HepG2 (cell line): ENCODE results near the gene LTA4H.

Experiments
- CBFB ChIP-seq: sonication (generic); formaldehyde crosslinking; IDR thresholded peaks from 2 replicates; pipeline ENCODE4 v1.4.0; 2020; ENCODE audit warnings: missing genetic modification reagents
- FOXA1 ChIP-seq, 2 experiments: fragments of 450-650 bp in 1 of 2; sonication (generic) in 1 of 2; formaldehyde crosslinking in 1 of 2; IDR thresholded peaks; 2 replicates each; pipeline versions ENCODE4 v1.4.0 to v1.6.1; 2016 to 2020; ENCODE audit warnings: missing genetic modification reagents in 1 of 2
- JARID2 ChIP-seq: sonication (generic); formaldehyde crosslinking; IDR thresholded peaks from 2 replicates; pipeline ENCODE4 v1.8.1; 2023; ENCODE audit warnings: missing genetic modification reagents, inconsistent platforms; ENCODE audit not compliant: insufficient replicate concordance
- KAT7 ChIP-seq: IDR thresholded peaks from 2 replicates; pipeline ENCODE4 v1.6.1; 2018; ENCODE audit warnings: borderline replicate concordance, missing compliant biosample characterization
- KLF13 ChIP-seq: sonication (generic); formaldehyde crosslinking; IDR thresholded peaks from 2 replicates; pipeline ENCODE4 v1.4.0; 2020; ENCODE audit warnings: mild to moderate bottlenecking, missing genetic modification reagents
- PHB2 ChIP-seq: fragments of 450-650 bp; IDR thresholded peaks from 2 replicates; pipeline ENCODE4 v1.6.1; 2018; ENCODE audit not compliant: partially characterized antibody
- RFX5 ChIP-seq: IDR thresholded peaks from 2 replicates; pipeline ENCODE4 v1.6.1; 2011; ENCODE audit warnings: low read depth, low read length, improper control_type of control experiment
- SUZ12 ChIP-seq: fragments of 150-350 bp; IDR thresholded peaks from 2 replicates; pipeline ENCODE4 v1.6.1; 2014; ENCODE audit warnings: low read depth, low read length
- TF ChIP-seq, protein P1 (sequence below): IDR thresholded peaks from 2 replicates; pipeline ENCODE4 v1.6.1; 2016; ENCODE audit warnings: low read depth, borderline replicate concordance
- TF ChIP-seq, protein P2 (sequence below): sonication (generic); formaldehyde crosslinking; IDR thresholded peaks from 2 replicates; pipeline ENCODE4 v1.4.0; 2020; ENCODE audit warnings: missing genetic modification reagents, borderline replicate concordance
- TF ChIP-seq, protein P3 (sequence below): sonication (generic); formaldehyde crosslinking; IDR thresholded peaks from 2 replicates; pipeline ENCODE4 v1.4.0; 2020; ENCODE audit warnings: missing genetic modification reagents, borderline replicate concordance

DNA sequence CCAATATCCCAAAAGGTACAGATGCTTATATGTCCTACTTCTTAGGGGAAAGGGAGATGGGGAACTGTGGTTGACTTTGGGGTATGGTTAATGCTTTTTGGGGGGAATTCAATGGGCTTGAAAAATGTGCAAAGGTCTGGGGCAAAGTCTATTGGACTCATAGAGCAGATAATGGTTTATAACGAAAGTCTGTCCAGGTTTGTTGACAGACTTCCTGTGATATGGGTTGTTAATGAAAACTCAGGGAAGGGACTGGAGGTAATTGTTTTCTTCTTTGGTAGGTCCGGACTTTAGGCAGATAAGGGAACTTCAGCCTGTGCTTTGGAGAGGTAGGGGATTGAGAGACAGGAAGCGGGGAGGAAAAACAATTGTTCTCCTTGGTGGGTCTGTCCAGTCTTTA lies 46.2 kb upstream of the LTA4H start:
- TF ChIP-seq FOXA1 (IDR thresholded peaks at IDR 0.05) (no peak), FOXA1 (CRISPR knock-in tag; IDR thresholded peaks at IDR 0.05) (no peak), PHB2 (no peak), SUZ12 (no peak), KAT7 (CRISPR knock-in tag) (no peak), CBFB (no peak), RFX5 (no peak), KLF13 (CRISPR knock-in tag) (no peak), JARID2 (CRISPR knock-in tag) (no peak)
- TF ChIP-seq, protein P1, sequence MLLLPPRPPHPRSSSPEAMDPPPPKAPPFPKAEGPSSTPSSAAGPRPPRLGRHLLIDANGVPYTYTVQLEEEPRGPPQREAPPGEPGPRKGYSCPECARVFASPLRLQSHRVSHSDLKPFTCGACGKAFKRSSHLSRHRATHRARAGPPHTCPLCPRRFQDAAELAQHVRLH = no peak
- TF ChIP-seq, protein P2, sequence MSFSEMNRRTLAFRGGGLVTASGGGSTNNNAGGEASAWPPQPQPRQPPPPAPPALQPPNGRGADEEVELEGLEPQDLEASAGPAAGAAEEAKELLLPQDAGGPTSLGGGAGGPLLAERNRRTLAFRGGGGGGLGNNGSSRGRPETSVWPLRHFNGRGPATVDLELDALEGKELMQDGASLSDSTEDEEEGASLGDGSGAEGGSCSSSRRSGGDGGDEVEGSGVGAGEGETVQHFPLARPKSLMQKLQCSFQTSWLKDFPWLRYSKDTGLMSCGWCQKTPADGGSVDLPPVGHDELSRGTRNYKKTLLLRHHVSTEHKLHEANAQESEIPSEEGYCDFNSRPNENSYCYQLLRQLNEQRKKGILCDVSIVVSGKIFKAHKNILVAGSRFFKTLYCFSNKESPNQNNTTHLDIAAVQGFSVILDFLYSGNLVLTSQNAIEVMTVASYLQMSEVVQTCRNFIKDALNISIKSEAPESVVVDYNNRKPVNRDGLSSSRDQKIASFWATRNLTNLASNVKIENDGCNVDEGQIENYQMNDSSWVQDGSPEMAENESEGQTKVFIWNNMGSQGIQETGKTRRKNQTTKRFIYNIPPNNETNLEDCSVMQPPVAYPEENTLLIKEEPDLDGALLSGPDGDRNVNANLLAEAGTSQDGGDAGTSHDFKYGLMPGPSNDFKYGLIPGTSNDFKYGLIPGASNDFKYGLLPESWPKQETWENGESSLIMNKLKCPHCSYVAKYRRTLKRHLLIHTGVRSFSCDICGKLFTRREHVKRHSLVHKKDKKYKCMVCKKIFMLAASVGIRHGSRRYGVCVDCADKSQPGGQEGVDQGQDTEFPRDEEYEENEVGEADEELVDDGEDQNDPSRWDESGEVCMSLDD = no peak
- TF ChIP-seq, protein P3, sequence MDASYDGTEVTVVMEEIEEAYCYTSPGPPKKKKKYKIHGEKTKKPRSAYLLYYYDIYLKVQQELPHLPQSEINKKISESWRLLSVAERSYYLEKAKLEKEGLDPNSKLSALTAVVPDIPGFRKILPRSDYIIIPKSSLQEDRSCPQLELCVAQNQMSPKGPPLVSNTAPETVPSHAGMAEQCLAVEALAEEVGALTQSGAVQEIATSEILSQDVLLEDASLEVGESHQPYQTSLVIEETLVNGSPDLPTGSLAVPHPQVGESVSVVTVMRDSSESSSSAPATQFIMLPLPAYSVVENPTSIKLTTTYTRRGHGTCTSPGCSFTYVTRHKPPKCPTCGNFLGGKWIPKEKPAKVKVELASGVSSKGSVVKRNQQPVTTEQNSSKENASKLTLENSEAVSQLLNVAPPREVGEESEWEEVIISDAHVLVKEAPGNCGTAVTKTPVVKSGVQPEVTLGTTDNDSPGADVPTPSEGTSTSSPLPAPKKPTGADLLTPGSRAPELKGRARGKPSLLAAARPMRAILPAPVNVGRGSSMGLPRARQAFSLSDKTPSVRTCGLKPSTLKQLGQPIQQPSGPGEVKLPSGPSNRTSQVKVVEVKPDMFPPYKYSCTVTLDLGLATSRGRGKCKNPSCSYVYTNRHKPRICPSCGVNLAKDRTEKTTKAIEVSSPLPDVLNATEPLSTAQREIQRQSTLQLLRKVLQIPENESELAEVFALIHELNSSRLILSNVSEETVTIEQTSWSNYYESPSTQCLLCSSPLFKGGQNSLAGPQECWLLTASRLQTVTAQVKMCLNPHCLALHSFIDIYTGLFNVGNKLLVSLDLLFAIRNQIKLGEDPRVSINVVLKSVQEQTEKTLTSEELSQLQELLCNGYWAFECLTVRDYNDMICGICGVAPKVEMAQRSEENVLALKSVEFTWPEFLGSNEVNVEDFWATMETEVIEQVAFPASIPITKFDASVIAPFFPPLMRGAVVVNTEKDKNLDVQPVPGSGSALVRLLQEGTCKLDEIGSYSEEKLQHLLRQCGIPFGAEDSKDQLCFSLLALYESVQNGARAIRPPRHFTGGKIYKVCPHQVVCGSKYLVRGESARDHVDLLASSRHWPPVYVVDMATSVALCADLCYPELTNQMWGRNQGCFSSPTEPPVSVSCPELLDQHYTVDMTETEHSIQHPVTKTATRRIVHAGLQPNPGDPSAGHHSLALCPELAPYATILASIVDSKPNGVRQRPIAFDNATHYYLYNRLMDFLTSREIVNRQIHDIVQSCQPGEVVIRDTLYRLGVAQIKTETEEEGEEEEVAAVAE (CRISPR knock-in tag) = no peak
